ENCODE results near the gene ARSG.

Gene ARSG

DNA sequence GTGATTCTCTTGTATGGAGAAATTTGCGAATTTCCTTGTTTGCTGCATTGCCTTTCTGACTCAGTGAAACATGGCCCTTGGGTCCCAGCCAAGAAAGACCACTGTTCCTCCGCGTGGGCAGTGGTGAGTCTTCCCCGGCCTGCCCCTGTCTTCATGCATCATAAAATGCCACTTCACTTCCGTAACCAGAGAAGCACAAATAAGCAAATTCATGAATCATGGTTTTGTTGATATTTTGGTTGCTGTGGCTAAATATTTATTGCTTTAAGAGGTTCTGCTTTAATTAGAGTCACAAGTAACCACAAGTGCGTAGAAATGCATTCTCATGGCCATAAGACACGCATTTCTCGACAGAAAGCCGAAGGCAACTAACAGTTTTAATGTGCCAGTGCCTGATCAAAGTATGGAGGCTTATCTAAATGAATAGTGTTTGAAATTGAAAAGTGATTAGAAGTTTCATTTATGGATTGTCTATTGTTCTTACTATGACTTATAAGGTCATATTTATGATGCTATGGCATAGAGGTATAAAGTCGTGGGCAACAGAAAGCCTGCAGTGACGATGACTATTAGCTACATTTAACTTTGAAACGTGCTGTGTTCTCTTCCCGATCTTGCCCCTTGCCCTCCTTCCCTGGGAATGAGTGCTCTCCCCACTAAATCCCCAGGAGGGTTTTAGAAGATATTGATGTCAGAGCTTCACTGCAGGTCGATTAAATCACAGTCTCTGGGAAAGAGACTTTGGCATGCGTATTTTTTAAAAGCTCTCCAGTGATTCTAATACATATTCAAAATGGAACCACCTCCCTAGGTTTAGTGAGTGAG lies 90.0 kb downstream of the ARSG start (continued):
- TF ChIP-seq ZNF837 (tag by site-specific recombination; IDR thresholded peaks at IDR 0.05), result no peak
- TF ChIP-seq OVOL3 (tag by site-specific recombination; IDR thresholded peaks at IDR 0.05), result peak; percentile 89; the same call in 1 of the 2 replicates
- TF ChIP-seq ZNF18 (tag by site-specific recombination; IDR thresholded peaks at IDR 0.05), result 0 out of 2 replicates have a peak, but pooled peaks have one; percentile 13
- TF ChIP-seq ZBTB11 (tag by site-specific recombination; conservative IDR thresholded peaks at IDR 0.05; ENCODE audit: low read depth), result peak; percentile 35; the same call in 1 of the 2 replicates
- no peak for TF ChIP-seq ZNF274 (IDR thresholded peaks at IDR 0.05; ENCODE audit: low read length)
- TF ChIP-seq ZNF274 (tag by site-specific recombination; IDR thresholded peaks at IDR 0.05; ENCODE audit: borderline replicate concordance), result no peak
- 0 out of 2 replicates have a peak, but pooled peaks have one; percentile 43 for TF ChIP-seq KLF7 (tag by site-specific recombination; IDR thresholded peaks at IDR 0.05; ENCODE audit: borderline replicate concordance)
- TF ChIP-seq ZNF600 (tag by site-specific recombination; IDR thresholded peaks at IDR 0.05), result 0 out of 2 replicates have a peak, but pooled peaks have one; percentile 62
- no peak for TF ChIP-seq ZNF654 (tag by site-specific recombination; IDR thresholded peaks at IDR 0.05; ENCODE audit: low read depth)
- peak; percentile 56; the same call in 1 of the 2 replicates for TF ChIP-seq KLF17 (tag by site-specific recombination; IDR thresholded peaks at IDR 0.05)
- peak; percentile 99 for TF ChIP-seq BCL11A (tag by site-specific recombination; IDR thresholded peaks at IDR 0.05; ENCODE audit: low read depth)
- TF ChIP-seq ZBTB17 (tag by site-specific recombination; IDR thresholded peaks at IDR 0.05), result peak; percentile 85
- peak; percentile 97 for TF ChIP-seq ZNF629 (tag by site-specific recombination; IDR thresholded peaks at IDR 0.05)
- peak; percentile 35; the same call in 1 of the 2 replicates for TF ChIP-seq ZNF518A (tag by site-specific recombination; conservative IDR thresholded peaks at IDR 0.05; ENCODE audit: low read depth)
- no peak for TF ChIP-seq ZNF514 (tag by site-specific recombination; IDR thresholded peaks at IDR 0.05)
- TF ChIP-seq, protein P1, sequence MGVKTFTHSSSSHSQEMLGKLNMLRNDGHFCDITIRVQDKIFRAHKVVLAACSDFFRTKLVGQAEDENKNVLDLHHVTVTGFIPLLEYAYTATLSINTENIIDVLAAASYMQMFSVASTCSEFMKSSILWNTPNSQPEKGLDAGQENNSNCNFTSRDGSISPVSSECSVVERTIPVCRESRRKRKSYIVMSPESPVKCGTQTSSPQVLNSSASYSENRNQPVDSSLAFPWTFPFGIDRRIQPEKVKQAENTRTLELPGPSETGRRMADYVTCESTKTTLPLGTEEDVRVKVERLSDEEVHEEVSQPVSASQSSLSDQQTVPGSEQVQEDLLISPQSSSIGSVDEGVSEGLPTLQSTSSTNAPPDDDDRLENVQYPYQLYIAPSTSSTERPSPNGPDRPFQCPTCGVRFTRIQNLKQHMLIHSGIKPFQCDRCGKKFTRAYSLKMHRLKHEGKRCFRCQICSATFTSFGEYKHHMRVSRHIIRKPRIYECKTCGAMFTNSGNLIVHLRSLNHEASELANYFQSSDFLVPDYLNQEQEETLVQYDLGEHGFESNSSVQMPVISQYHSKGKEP (tag by site-specific recombination; IDR thresholded peaks at IDR 0.05), result peak; percentile 94
- TF ChIP-seq, protein P2, sequence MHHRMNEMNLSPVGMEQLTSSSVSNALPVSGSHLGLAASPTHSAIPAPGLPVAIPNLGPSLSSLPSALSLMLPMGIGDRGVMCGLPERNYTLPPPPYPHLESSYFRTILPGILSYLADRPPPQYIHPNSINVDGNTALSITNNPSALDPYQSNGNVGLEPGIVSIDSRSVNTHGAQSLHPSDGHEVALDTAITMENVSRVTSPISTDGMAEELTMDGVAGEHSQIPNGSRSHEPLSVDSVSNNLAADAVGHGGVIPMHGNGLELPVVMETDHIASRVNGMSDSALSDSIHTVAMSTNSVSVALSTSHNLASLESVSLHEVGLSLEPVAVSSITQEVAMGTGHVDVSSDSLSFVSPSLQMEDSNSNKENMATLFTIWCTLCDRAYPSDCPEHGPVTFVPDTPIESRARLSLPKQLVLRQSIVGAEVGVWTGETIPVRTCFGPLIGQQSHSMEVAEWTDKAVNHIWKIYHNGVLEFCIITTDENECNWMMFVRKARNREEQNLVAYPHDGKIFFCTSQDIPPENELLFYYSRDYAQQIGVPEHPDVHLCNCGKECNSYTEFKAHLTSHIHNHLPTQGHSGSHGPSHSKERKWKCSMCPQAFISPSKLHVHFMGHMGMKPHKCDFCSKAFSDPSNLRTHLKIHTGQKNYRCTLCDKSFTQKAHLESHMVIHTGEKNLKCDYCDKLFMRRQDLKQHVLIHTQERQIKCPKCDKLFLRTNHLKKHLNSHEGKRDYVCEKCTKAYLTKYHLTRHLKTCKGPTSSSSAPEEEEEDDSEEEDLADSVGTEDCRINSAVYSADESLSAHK (tag by site-specific recombination; IDR thresholded peaks at IDR 0.05), result peak; percentile 71
- no peak for TF ChIP-seq ZNF580 (tag by site-specific recombination; IDR thresholded peaks at IDR 0.05)
- peak; percentile 92; the same call in 1 of the 2 replicates for TF ChIP-seq GLI2 (tag by site-specific recombination; IDR thresholded peaks at IDR 0.05; ENCODE audit: borderline replicate concordance, low read depth)
- peak; percentile 90 for TF ChIP-seq KLF8 (tag by site-specific recombination; IDR thresholded peaks at IDR 0.05)
